Peyer's patch (tissue), 4 donors: ENCODE results near the gene GULP1. TPM values are rescaled to one million over a fixed set of nuclear protein-coding genes. Genes with fewer than 3 reads are reported as not detected.

Source experiments
- DNase-seq, 3 donors: peaks; one replicate each; pipeline ENCODE4 v3.0.0-alpha.2; 2017 to 2019
- H3K27ac ChIP-seq, 4 donors: fragments of 200-600 bp; sonication (generic); one replicate each; pipeline ENCODE4 v1.5.1; 2016 to 2019
- H3K27me3 ChIP-seq, 2 donors: fragments of 200-600 bp; sonication (generic); one replicate each; pipeline ENCODE4 v1.5.1; 2019
- H3K36me3 ChIP-seq, 3 donors: fragments of 200-600 bp; sonication (generic); one replicate each; pipeline ENCODE4 v1.5.1; 2016 to 2019
- H3K4me1 ChIP-seq, 4 donors: fragments of 200-600 bp; sonication (generic); one replicate each; pipeline ENCODE4 v1.5.1; 2016 to 2019
- H3K4me3 ChIP-seq, 4 donors: fragments of 200-600 bp; sonication (generic); 1 replicate in 3 of 4; 2 replicates in 1 of 4; pipeline ENCODE4 v1.5.1; 2016 to 2019; ENCODE audit warnings: mild to moderate bottlenecking in 1 of 4
- H3K9me3 ChIP-seq, 4 donors: fragments of 200-600 bp; sonication (generic); one replicate each; pipeline ENCODE4 v1.5.1; 2016 to 2019; ENCODE audit warnings: mild to moderate bottlenecking in 1 of 4
- POLR2A ChIP-seq, 2 donors: fragments of 450-650 bp; IDR thresholded peaks; one replicate each; pipeline ENCODE4 v1.5.1; 2017; ENCODE audit warnings: antibody characterized with exemption in 2 of 2, mild to moderate bottlenecking in 2 of 2, moderate library complexity in 2 of 2
- total RNA-seq, 4 donors: library from RNA; depleted of rRNA; stranded (reverse); fragments of >200 nt; gene quantifications; one replicate each; pipeline ENCODE4 v1.1.0, GENCODE V29; 2016
- TF ChIP-seq, protein P1 (sequence below), 6 experiments: fragments of 450-650 bp in 4 of 6; fragments of 200-600 bp in 2 of 6; sonication (generic) in 1 of 6; IDR thresholded peaks; one replicate each; pipeline ENCODE4 v1.5.1; 2017 to 2019; ENCODE audit warnings: antibody characterized with exemption in 6 of 6, mild to moderate bottlenecking in 3 of 6, moderate library complexity in 1 of 6

Gene GULP1
- total RNA-seq, 4 donors from 2014 or later, result 18.8 to 101 (median 29.3) TPM

DNA sequence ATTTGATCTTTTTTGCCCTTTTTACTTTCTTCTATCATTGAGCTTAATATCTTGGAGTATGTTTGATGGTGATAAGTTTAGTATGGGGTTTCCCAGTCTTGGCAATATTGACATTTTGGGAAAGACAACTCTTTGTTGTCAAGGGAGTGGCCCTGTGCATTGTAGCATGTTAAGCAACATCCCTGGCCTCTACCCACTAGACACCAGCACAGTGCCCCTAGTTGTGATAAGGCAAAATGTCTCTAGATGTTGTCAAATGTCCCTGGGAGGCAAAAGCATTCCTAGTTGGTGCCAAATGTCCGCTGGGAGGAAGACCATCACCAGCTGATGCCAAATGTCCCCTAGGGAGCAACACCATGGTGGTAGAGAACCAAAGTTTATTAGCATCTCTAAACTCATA is 28.2 kb downstream of the GULP1 start:
- Histone ChIP-seq H3K27ac (no peak overlapping the region), H3K4me3 (no peak overlapping the region), H3K27me3 (no peaks in the 10 kb centered on the region), H3K4me1 (peaks cover 0 to 4% (median 0%) of the 10 kb centered on the region in 4 donors), H3K36me3 (no peaks in the 10 kb centered on the region), H3K9me3 (no peaks in the 10 kb centered on the region)
- DNase-seq, result no peak
- TF ChIP-seq, protein P1, sequence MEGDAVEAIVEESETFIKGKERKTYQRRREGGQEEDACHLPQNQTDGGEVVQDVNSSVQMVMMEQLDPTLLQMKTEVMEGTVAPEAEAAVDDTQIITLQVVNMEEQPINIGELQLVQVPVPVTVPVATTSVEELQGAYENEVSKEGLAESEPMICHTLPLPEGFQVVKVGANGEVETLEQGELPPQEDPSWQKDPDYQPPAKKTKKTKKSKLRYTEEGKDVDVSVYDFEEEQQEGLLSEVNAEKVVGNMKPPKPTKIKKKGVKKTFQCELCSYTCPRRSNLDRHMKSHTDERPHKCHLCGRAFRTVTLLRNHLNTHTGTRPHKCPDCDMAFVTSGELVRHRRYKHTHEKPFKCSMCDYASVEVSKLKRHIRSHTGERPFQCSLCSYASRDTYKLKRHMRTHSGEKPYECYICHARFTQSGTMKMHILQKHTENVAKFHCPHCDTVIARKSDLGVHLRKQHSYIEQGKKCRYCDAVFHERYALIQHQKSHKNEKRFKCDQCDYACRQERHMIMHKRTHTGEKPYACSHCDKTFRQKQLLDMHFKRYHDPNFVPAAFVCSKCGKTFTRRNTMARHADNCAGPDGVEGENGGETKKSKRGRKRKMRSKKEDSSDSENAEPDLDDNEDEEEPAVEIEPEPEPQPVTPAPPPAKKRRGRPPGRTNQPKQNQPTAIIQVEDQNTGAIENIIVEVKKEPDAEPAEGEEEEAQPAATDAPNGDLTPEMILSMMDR (IDR thresholded peaks at IDR 0.05), result no peak
- TF ChIP-seq POLR2A (IDR thresholded peaks at IDR 0.05), result no peak

GRCh38 chr2:188320861-188321260 is 29.2 kb downstream of the GULP1 start:
- TF ChIP-seq, protein P1 (IDR thresholded peaks at IDR 0.05), result no peak
- no peak for TF ChIP-seq POLR2A (IDR thresholded peaks at IDR 0.05)
- H3K27ac ChIP-seq, result no peak overlapping the region
- no peak for DNase-seq
- H3K9me3 ChIP-seq, result no peaks in the 10 kb centered on the region
- no peaks in the 10 kb centered on the region for H3K27me3 ChIP-seq
- peaks cover 0 to 4% (median 0%) of the 10 kb centered on the region in 4 donors for H3K4me1 ChIP-seq
- H3K36me3 ChIP-seq, result no peaks in the 10 kb centered on the region
- no peak overlapping the region for H3K4me3 ChIP-seq

- Histone ChIP-seq H3K27ac (no peak overlapping the region), H3K27me3 (no peaks in the 10 kb centered on the region), H3K36me3 (no peaks in the 10 kb centered on the region), H3K4me3 (no peak overlapping the region), H3K4me1 (peaks cover 0 to 10% (median 0%) of the 10 kb centered on the region in 4 donors), H3K9me3 (no peaks in the 10 kb centered on the region)
- DNase-seq, result no peak
- TF ChIP-seq POLR2A (IDR thresholded peaks at IDR 0.05), result no peak
- TF ChIP-seq, protein P1 (IDR thresholded peaks at IDR 0.05), result no peak
Measured at GRCh38 chr2:188322569-188323551, 31.2 kb downstream of the GULP1 start.

GRCh38 chr2:188324067-188324466 is 32.4 kb downstream of the GULP1 start:
- TF ChIP-seq, protein P1 (IDR thresholded peaks at IDR 0.05), result no peak
- no peak for TF ChIP-seq POLR2A (IDR thresholded peaks at IDR 0.05)
- no peak for DNase-seq
- H3K4me1 ChIP-seq, result peaks cover 0 to 10% (median 0%) of the 10 kb centered on the region in 4 donors
- no peak overlapping the region for H3K27ac ChIP-seq
- H3K36me3 ChIP-seq, result no peaks in the 10 kb centered on the region
- H3K4me3 ChIP-seq, result no peak overlapping the region
- H3K9me3 ChIP-seq, result no peaks in the 10 kb centered on the region
- no peaks in the 10 kb centered on the region for H3K27me3 ChIP-seq

- DNase-seq, result no peak
- no peaks in the 10 kb centered on the region for H3K27me3 ChIP-seq
- H3K4me3 ChIP-seq, result no peak overlapping the region
- no peak overlapping the region for H3K27ac ChIP-seq
- TF ChIP-seq POLR2A (IDR thresholded peaks at IDR 0.05), result no peak
- TF ChIP-seq, protein P1 (IDR thresholded peaks at IDR 0.05), result no peak
- no peaks in the 10 kb centered on the region for H3K36me3 ChIP-seq
- H3K4me1 ChIP-seq, result peaks cover 0 to 10% (median 0%) of the 10 kb centered on the region in 4 donors
- no peaks in the 10 kb centered on the region for H3K9me3 ChIP-seq
Measured at GRCh38 chr2:188326290-188326668, 34.6 kb downstream of the GULP1 start.
